T-helper 2 cell treated with Interferon-gamma antibody and Interleukin-4, amounts not matched to agents 100 ng/mL and 5 ng/mL, for 36 hours (primary cell): ENCODE measurements around the gene P3H3. TPM values are rescaled to one million over a fixed set of nuclear protein-coding genes. Genes with fewer than 3 reads are reported as not detected.

Experiments used
- intact Hi-C: fragments of 100-400 bp; cut with micrococcal nuclease; formaldehyde crosslinking; loops from one replicate; pipeline ENCODE4 v1.15.1; 2023
- total RNA-seq: library from RNA; stranded (reverse); gene quantifications from 2 replicates; pipeline ENCODE4 v1.2.3, GENCODE V29; 2022

P3H3 gene, protein sequence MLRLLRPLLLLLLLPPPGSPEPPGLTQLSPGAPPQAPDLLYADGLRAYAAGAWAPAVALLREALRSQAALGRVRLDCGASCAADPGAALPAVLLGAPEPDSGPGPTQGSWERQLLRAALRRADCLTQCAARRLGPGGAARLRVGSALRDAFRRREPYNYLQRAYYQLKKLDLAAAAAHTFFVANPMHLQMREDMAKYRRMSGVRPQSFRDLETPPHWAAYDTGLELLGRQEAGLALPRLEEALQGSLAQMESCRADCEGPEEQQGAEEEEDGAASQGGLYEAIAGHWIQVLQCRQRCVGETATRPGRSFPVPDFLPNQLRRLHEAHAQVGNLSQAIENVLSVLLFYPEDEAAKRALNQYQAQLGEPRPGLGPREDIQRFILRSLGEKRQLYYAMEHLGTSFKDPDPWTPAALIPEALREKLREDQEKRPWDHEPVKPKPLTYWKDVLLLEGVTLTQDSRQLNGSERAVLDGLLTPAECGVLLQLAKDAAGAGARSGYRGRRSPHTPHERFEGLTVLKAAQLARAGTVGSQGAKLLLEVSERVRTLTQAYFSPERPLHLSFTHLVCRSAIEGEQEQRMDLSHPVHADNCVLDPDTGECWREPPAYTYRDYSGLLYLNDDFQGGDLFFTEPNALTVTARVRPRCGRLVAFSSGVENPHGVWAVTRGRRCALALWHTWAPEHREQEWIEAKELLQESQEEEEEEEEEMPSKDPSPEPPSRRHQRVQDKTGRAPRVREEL
- total RNA-seq: 0.73 and 1.3 TPM in 2 replicates

DNA sequence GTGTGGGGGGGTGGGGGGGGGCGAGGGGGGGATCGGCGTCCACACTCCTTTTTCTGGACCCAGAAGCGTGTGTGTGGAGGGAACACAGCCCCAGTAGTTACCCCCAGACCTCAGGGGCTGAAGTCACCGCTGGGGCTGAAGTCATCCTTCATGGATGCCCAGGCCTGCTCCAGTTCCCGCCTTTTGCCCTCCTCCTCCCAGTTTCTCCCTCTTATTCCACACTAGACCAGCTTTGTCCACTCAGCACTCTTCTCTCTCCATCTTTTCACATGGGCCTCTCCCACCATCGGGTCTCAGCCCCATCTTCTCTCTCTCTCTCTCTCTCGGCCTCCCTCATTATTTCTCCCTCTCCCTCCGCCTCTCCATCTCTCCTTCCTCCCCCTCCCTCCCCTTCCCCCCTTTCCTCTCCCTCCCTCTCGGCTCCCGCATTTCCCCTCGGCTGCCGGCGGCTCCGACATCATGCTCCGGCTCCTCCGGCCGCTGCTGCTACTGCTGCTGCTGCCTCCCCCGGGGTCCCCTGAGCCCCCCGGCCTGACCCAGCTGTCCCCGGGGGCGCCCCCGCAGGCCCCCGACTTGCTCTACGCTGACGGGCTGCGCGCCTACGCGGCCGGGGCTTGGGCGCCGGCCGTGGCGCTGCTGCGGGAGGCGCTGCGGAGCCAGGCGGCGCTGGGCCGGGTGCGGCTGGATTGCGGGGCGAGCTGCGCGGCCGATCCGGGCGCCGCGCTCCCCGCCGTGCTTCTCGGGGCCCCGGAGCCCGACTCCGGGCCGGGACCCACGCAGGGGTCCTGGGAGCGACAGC is at the start of gene P3H3:
Gene P3H3 (plus strand): TSS at position 426 of the 799 bp plus-strand sequence. CDS start 34 bp downstream, at position 460.
- intact Hi-C loops: loop anchor here (5.0 kb wide), 3 partner anchors 36 to 221 kb away; partner anchors contain the start of genes CHD4 and ZNF384

DNA sequence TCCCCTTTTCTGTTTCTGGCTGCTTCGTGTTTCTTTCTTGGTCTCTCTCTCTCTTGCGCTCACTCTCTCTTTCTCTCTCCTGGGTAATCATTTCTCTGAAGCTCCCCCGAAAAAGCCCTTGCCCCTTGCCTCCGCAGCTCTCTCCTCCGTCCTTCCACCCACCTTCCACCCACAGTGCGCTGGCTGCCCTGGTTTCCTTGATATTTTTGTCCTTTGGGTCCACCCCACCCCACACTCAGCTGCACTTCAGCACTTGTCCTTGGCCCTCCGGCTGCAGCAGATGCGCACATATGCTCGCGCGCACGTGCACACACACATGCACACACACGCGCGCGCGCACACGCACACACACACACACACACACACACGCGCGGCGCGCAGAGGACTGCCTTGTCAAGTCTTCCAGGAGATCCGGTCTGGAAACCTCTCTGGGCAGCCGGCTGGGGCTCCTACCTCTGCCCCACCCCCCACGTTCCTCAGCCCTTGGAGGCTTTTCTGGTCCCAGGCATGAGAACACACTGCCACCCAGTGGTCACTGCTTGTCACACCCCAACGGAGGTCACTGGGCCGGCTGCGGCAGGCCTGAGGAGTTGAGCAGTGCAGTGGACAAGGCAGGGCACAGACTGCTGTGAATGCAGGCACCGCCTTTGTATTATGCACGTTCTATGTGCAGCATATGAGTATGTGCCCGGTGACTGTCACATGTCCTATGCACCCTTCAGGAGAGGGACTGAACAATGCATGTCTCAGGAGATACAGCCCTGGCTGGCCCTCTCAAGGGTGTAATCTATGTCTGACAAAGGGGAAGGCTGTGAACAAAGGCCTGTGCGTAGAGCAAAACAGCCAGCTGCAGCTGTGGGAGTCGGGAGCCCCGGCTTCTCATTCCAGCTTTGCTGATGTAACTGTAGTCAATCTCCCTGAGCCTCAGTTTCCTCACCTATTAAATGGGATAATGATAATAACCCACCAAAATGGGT is 49.3 kb upstream of the P3H3 start:
- intact Hi-C loops: loop anchor here (1.0 to 5.0 kb wide), 4 partner anchors 10 to 172 kb away; partner anchors contain the start of genes CD4, CHD4 and MLF2

DNA sequence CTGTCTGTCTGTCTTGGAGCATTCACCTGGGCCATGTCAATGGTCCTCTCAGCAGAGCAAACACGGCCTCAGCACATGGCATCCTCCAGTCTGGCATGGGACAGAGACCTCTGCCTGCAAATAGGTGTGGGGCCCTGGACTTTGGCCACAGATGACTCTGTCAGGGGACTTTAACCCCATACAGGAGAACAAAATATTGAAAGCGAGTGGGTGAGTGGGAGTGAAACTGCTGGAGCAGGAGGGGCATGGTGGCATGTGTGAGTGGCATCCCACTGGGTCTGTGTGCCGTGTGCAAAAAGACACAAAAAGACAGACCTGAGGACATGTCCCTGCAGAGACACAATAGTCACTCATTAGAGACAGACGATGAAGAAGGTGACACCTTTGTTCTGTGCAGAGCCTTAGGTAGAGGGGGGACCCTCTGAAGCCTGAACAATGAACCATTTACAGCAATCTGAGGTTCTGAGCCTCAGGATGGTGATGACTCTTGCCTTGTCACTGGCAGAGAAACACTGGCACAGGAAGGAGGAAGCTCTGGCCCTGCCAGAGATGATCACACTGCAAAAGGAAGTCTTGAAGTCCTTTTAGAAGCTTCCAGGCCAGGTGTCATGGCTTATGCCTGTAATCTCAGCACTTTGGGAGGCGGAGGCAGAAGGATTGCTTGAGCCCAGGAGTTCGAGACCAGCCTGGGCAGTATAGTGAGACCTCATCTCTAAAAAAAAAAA is 48.3 kb upstream of the P3H3 start:
- intact Hi-C loops: loop anchor here (1.0 to 5.0 kb wide), 4 partner anchors 9 to 173 kb away; partner anchors contain the start of genes CD4, CHD4 and MLF2

DNA sequence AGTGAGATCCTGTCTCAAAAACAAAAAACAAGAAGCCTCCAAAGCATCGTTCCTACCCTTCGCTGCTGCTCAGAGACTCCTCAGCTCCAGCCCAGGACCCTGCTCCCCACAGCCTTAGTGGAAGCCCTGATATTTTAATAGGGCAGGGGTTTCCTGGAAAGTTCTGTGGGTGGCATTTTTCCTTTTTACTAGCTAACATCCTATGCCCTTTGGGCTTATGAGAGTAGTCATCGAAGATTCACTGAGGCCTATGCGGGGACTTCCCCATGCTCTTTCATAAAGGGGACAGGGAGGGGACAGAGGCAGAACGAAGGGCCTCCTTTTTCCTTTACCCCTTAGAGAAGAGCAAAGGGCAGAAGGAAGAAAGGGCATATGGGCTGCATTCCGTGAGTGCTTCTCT is 47.6 kb upstream of the P3H3 start:
- intact Hi-C loops: no loop called here

DNA sequence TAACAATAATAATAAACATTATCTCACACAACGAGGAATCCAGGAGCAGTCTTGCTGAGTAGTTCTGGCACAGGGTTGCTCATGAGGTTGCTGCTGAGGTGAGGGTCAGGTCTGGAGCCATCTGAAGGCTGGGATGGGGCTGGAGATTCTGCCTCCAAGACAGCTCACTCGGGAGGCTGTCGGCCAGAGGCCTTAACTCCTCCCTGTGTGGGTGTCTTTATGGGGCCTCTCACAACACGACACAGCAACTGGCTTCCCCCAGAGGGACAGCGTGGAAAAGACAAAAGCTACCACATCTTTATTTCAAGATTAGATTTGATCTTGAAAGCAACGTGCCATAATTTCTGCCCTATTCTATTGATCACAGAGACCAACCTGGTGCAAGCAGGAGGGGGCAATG is 46.1 kb upstream of the P3H3 start:
- intact Hi-C loops: no loop called here

DNA sequence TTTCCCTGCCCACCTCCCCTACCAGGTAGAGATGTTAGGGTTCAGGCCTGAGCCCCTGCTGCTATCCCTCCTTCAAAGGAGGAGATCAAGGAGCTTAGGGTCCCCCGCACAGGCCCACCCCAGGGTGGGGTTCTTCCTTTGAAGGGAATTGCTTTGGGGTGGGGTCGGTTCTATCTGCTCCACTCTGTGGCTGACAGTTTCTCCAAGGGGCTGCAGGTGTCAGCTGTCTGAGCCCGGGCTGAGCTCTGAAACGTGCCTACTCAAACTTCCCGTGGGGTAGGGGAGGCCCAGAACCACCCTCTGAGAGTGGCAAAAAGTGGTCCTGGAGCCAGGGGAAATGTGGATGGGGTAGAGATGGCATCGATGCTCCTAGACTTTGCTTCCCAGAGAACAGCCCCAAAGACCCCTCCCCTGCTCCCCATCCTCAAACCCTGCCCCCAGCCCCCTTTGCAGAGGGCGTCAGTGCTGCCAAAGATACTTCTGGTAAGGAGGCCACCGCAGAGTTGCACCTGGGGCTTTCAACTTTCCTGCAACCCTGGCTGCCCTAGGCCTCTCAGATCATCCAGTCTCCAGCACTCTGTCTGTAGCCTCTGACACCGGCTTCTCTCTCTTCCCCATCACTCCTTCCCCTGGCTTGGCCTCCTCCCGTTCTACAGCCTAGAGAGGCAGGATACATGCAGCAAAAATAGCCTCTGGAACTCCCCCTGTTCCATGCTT is 45.2 kb upstream of the P3H3 start:
- intact Hi-C loops: no loop called here

DNA sequence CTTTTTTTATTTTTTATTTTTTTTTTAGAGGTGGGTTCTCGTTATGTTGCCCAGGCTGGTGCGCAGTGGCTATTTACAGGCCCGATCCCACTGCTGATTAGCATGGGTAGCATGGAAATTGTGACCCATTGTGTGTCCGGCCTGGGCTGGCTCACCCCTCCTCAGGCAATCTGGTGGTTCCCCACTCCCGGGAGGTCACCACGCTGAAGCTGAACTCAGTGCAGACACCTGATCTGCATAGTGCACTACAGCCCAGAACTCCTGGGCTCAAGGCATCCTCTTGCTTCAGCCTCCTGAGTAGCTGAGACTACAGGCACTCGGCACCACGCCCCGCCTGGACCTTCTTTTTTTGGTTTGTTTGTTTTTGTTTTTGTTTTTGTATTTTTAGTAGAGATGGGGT is 44.4 kb upstream of the P3H3 start:
- intact Hi-C loops: no loop called here

DNA sequence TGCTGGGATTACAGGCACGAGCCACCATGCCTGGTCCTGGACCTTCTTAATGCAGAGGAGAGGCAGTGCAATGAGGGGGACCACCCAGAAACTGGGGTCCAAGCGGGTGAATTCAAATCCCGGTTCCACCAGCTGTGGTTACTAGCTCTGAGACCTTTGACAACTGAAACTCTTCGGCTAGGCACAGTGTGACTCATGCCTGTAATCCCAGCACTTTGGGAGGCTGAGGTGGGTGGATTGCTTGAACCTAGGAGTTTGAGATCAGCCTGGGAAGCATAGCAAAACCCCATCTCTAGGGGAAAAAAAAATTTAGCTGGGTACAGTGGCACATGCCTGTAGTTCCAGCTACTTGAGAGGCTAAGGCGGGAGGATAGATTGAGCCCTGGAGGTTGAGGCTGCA is 43.9 kb upstream of the P3H3 start:
- intact Hi-C loops: no loop called here

DNA sequence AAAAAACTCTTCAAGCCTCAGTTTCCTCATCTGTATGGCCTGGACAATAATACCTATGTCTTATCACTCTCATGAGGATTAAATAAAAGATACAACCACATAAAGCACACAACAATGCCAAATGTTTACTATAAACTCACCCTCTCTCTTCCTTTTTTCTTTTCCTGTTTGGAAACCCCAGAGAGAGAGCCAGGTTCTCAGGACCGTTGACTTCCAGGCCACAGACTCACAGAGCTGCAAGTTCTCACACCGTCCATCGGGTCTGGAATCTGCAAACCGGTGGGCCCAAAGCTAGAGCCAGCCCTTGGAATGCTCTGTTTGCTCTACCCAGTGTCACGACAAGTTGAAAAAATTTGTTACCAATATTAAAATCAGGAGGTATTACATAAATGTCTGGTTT is 43.4 kb upstream of the P3H3 start:
- intact Hi-C loops: no loop called here

DNA sequence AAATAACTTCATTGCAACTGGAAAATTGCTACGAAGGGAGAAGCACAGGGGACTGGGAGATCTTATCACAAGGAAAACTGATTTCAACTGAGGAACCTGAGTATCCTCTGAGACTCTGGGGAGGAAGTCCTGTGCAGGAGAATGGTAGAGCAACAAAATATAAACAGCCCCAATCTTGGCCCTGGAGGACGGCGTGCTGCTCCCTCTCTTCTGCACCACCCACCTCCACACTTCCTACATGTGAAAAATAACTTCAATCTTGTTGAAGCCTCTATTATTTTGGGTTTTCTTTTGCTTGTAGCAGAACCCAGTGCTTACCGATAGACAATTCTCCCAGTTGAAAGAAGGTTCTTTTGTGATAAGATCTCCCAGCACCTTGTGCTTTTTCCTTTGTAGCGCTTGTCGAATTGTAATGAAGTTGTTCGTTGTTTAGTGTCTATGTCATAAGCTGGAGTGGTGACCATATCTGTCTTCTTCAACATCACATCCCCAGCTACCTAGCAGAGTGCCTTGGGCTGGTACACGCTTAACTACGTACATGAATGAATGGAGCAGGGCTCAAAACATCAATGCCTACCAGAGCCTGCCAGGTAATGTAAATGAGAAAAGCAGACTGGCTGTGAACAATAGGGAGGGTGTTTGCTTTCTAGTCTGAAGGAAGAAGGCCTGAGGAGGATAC is 41.7 kb upstream of the P3H3 start:
- intact Hi-C loops: no loop called here

DNA sequence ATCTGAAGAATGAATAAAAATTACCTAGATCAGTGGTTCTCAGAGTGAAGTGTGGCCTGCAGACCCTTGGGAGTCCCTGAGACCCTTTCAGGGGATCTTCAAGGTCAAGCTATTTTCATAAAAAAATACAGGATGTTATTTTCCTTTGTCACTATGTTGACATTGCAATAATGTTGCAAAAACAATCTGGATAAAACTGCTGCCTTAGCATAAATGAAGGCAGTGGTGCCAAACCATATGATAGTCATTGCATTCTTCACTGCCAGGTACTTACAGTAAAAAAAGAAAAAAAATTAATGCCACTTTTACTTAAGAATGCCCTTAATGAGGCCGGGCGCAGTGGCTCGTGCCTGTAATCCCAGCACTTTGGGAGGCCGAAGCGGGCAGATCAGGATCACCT is 40.9 kb upstream of the P3H3 start:
- intact Hi-C loops: no loop called here

DNA sequence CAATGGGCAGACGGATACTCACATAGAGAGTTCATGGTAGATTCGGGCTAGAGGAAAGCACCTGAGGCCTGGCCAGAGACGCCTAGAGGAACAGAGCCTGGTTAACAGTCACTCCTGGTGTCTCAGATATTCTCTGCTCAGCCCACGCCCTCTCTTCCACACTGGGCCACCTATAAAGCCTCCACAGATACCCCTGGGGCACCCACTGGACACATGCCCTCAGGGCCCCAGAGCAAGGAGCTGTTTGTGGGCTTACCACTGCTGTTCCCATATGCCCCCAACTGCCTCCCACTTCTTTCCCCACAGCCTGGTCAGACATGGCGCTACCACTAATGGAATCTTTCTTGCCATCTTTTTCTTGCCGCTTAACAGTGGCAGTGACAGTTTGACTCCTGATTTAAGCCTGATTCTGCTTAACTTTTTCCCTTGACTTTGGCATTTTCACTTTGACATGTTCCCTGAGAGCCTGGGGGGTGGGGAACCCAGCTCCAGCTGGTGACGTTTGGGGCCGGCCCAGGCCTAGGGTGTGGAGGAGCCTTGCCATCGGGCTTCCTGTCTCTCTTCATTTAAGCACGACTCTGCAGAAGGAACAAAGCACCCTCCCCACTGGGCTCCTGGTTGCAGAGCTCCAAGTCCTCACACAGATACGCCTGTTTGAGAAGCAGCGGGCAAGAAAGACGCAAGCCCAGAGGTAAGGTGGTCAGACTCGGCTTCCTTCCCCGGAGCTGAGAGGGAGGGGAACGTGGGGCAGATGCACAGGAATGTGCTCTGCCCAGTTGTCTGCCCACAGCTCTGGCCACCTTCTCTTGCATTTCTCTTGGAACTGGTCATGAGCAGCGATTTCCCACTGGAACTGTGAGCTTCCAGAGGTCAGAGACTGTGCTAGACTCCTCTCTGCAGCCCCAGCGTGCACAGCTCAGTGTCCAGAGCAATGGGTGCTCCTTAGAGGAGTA is 39.0 kb upstream of the P3H3 start, which contains the start of gene CD4:
Gene CD4 (plus strand): TSS at position 557 of the 953 bp plus-strand sequence. CDS start 10,611 bp downstream, outside the sequence.
- intact Hi-C loops: loop anchor here (1.0 to 2.0 kb wide), 4 partner anchors 10 to 64 kb away; partner anchors contain the start of genes COPS7A, MLF2 and PTMS

DNA sequence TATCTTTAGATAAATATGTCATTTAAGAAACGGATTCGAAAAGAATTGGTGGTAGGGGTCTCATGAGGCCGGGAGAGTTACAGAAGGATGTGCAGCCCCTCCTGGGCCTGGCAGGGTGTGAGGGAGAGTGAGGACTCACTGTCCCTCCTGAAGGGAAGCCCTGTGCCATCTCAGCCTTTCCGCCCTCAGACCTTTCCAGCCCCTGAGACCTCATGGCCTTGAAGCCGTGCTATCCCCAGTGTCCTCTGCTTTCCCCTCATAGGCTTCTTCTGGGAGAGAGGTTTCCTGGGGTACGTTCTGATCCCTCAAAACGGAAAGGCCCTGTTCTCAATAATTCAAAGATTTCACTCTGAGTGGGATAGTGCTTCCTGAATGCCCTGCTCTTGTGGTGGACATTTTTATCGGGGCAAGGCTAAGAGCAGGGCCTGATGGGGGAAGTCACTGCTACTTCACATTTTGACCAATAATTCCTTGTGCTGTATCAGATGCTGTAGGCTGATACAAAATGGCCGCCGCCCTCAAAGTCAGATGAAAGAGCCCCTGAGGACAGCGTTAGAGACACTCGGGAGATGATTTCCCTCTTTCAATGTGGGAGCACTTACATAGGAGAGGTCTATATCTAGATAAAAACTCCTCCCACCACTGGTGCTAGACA is 37.6 kb upstream of the P3H3 start:
- intact Hi-C loops: loop anchor here (5.0 kb wide), 3 partner anchors 37 to 233 kb away; partner anchors contain the start of genes IFFO1, P3H3 and PIANP

DNA sequence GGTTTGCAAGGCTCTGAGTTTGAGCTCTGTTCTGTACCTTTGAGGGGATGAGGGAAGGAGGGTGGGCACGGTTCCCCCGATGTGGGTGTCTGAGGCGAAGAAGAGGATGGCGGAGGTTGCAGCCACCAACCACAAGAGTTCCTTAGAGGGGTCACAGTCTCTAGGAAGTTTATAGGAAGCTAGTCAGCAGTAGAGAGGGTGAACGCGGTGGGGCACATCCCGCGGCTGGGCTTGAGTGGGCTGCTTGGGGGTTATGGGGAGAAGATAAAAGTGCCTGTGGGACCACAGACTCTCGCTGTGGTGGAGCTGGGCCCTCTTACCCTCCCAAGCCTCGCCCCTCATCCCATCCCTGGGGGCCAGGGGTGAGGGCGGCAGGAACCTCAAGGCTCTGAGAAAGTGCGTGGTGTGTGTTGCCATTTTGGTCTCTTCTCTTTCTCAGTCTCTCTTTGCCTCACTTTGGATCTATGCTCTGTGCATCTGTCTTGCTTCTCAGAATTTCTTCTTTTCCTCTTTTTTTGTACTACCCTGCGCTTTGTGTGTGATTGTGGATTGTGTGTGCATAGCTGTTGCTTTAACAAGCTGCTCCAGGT is 36.2 kb upstream of the P3H3 start:
- intact Hi-C loops: loop anchor here (5.0 kb wide), 3 partner anchors 35 to 235 kb away; partner anchors contain the start of genes IFFO1, P3H3 and PIANP

DNA sequence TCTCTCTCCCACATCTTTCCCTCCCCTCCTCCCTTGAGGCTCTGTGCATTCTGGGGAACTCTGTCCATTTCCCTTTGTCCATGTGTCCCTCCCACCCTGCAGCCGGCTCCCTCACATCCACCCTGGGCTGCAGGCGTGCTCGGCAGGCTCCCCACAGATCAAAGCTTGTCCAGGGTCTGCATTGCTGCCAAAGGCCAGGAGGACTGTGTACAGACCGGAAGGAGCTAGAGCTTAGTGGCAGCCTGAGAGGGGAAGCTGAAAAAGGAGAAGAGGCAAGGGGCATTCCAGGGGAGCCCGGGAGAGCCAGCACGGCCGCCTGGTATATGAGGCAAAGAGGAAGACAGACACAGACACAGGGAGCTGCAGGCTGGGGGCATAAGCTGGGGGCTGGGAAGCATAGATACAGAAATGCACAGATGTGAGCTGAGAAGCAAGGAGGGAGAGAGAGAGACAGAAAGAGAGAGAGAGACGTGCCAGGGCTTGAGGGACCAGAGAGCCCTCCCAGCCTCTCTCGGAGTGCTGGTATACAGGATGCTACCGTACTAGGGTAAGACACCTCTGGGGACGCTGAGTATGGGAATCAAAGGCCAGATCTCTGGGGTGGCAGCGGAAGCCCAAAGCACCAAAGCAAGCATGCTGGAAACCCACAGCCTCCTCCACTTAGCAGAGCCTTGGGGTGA is 35.5 kb upstream of the P3H3 start:
- intact Hi-C loops: loop anchor here (5.0 kb wide), 3 partner anchors 35 to 235 kb away; partner anchors contain the start of genes IFFO1, P3H3 and PIANP
